Superior temporal gyrus (tissue), 1 donor: ENCODE results near the gene ZSCAN10.

Source experiments
- DNase-seq: peaks from one replicate; pipeline ENCODE4 v3.0.0-alpha.2; 2016; ENCODE audit errors: extremely low spot score

ZSCAN10 gene

GRCh38 chr16:3046641-3047386 is 52.3 kb downstream of the ZSCAN10 start:
- no peak for DNase-seq

DNA sequence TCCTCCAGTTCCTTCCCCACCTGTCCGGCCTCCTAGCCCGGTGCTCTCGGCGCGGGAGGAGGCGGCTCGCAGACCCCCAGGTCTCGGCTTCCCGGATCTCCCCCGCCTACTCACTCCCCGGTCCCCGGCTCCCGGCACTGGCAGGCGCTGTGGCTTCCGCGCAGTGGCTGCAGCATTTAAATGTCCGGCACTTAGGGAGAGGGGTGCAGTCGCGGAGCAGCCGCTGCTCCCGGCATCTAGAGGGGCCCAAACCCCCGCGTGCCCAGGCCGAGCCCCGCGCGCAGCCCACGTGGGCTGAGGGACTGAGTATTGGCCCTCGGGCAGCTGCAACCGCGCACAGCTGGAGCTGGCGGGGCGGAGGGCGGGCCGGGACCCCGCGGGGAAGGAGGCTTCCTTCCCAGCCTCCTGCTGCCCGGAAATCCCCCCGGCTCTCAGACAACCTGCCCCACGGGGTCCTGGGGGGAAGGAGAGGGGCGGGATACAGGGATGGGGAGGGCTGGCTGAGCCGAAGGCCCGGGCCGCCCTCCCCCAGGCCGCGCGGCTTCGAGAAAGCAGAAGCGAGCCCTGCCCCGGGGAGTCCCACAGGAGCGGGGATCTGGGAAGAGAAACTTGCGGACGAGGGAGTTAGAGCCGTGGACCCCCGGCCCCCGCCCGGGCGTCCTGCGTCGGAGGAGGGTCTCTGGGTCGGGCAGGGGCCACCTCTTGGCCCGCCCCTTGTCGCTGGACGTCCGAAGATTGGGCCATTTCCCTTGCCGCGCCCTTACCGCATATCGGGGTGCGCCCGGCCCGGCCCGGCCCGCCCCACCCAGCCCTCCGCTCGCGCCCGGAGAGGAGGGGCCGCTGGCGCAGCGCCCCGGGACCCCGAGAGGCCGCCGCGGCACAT is 53.1 kb downstream of the ZSCAN10 start, which contains the start of gene MMP25:
Gene MMP25 (plus strand): TSS at position 804 of the 883 bp plus-strand sequence. CDS start 357 bp downstream, outside the sequence.
- no peak for DNase-seq

DNA sequence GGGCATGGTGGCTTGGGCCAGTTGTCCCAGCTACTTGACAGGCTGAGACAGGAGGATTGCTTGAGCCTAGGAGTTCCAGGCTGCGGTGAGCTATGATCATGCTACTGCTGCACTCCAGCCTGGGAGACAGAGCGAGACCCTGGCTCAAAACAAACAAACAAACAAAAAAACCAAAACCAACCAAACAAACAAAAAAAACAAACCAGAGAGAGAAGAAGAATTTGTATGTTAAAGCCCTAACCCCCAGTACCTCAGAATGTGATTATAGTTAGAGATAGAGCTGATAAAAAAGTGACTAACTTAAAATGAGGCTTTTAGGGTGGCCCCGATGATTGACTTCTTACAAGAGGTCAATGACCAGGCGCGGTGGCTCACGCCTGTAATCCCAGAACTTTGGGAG is 54.4 kb downstream of the ZSCAN10 start:
- DNase-seq, result no peak

- no peak for DNase-seq
Measured at GRCh38 chr16:3042376-3042775, 56.7 kb downstream of the ZSCAN10 start.

- no peak for DNase-seq
Measured at GRCh38 chr16:3038896-3039295, 60.2 kb downstream of the ZSCAN10 start.
